ENCODE measurements around the gene BBS2.
A peak's percentile ranks its signal among the peaks of the same experiment; 100 is the strongest.

BBS2 gene

GRCh38 chr16:56475201-56475600 lies 44.6 kb downstream of the BBS2 start:
- DNase-seq (ENCODE audit: low read depth) = no peak

- DNase-seq (ENCODE audit: low read depth) = no peak
These were observed 49.2 kb downstream of the BBS2 start for GRCh38 chr16:56470666-56471065.

- DNase-seq (ENCODE audit: low read depth) = no peak
These were observed 49.6 kb downstream of the BBS2 start for GRCh38 chr16:56470232-56470631.

- DNase-seq (ENCODE audit: low read depth) = no peak
These were observed 50.1 kb downstream of the BBS2 start for GRCh38 chr16:56469748-56470147.

- DNase-seq (ENCODE audit: low read depth) = no peak
These were observed 51.0 kb downstream of the BBS2 start for GRCh38 chr16:56468800-56469199.

- no peak for DNase-seq (ENCODE audit: low read depth)
These were observed 53.5 kb downstream of the BBS2 start for GRCh38 chr16:56466344-56466743.

- DNase-seq (ENCODE audit: low read depth) = no peak
These were observed 56.7 kb downstream of the BBS2 start for GRCh38 chr16:56463153-56463552.

- DNase-seq (ENCODE audit: low read depth) = no peak
These were observed 57.6 kb downstream of the BBS2 start for GRCh38 chr16:56462064-56462796.

- no peak for DNase-seq (ENCODE audit: low read depth)
These were observed 59.7 kb downstream of the BBS2 start for GRCh38 chr16:56460101-56460500.

- no peak for DNase-seq (ENCODE audit: low read depth)
These were observed 61.8 kb downstream of the BBS2 start for GRCh38 chr16:56457927-56458470.

GRCh38 chr16:56451753-56452689 lies 67.8 kb downstream of the BBS2 start:
- peak; percentile 55 for DNase-seq (ENCODE audit: low read depth)

GRCh38 chr16:56450986-56451752 lies 68.7 kb downstream of the BBS2 start, which contains the start of the genes NUDT21 and OGFOD1:
NUDT21 (minus strand) TSS chr16:56451332; CDS start chr16:56451202, 130 bp downstream.
OGFOD1 (plus strand) TSS chr16:56451554; CDS start chr16:56451613, 59 bp downstream.
- peak; percentile 97 for DNase-seq (ENCODE audit: low read depth)

GRCh38 chr16:56450275-56450985 lies 69.4 kb downstream of the BBS2 start:
- DNase-seq (ENCODE audit: low read depth) = peak; percentile 2

GRCh38 chr16:56448005-56448404 lies 71.8 kb downstream of the BBS2 start:
- no peak for DNase-seq (ENCODE audit: low read depth)

- DNase-seq (ENCODE audit: low read depth) = no peak
These were observed 72.5 kb downstream of the BBS2 start for GRCh38 chr16:56447286-56447685.

- no peak for DNase-seq (ENCODE audit: low read depth)
These were observed 81.8 kb downstream of the BBS2 start for GRCh38 chr16:56438038-56438437.

- DNase-seq (ENCODE audit: low read depth) = no peak
These were observed 83.6 kb downstream of the BBS2 start for GRCh38 chr16:56436258-56436657.

Measured in fibroblast of gingiva (primary cell).